KMS-11 (cell line): ENCODE measurements around the gene AMDHD2.

Source experiments
- H2AFZ ChIP-seq: fragments of 200-600 bp; sonication (generic); 2 replicates; pipeline ENCODE4 v1.6.1; 2016; ENCODE audit warnings: antibody characterized with exemption, mixed run types, low read depth
- H3K27ac ChIP-seq: fragments of 200-600 bp; sonication (generic); 2 replicates; pipeline ENCODE4 v1.6.1; 2016; ENCODE audit warnings: mild to moderate bottlenecking, mixed run types
- H3K27me3 ChIP-seq: fragments of 200-600 bp; sonication (generic); 2 replicates; pipeline ENCODE4 v1.6.1; 2017; ENCODE audit warnings: mild to moderate bottlenecking, low read depth, mixed run types, moderate library complexity; ENCODE audit not compliant: insufficient read depth
- H3K36me3 ChIP-seq: fragments of 200-600 bp; sonication (generic); 2 replicates; pipeline ENCODE4 v1.6.1; 2017; ENCODE audit warnings: mild to moderate bottlenecking, mixed run types; ENCODE audit not compliant: insufficient read depth
- H3K4me1 ChIP-seq: fragments of 200-600 bp; sonication (generic); 2 replicates; pipeline ENCODE4 v1.6.1; 2016; ENCODE audit warnings: mild to moderate bottlenecking, low read depth, mixed run types; ENCODE audit not compliant: poor library complexity, severe bottlenecking
- H3K4me2 ChIP-seq: fragments of 200-600 bp; sonication (generic); 2 replicates; pipeline ENCODE4 v1.7.0; 2016; ENCODE audit warnings: mild to moderate bottlenecking, mixed run types
- H3K4me3 ChIP-seq: fragments of 200-600 bp; sonication (generic); IDR thresholded peaks from 2 replicates; pipeline ENCODE4 v1.6.1; 2017; ENCODE audit warnings: low read depth, low read length, mixed read lengths; ENCODE audit not compliant: insufficient read depth
- H3K79me2 ChIP-seq: fragments of 200-600 bp; sonication (generic); 2 replicates; pipeline ENCODE4 v1.6.1; 2016; ENCODE audit warnings: low read depth, mixed run types; ENCODE audit not compliant: insufficient read depth
- H3K9ac ChIP-seq: fragments of 200-600 bp; sonication (generic); 2 replicates; pipeline ENCODE4 v1.6.1; 2016; ENCODE audit warnings: mild to moderate bottlenecking, mixed run types
- H4K20me1 ChIP-seq: fragments of 200-600 bp; sonication (generic); 2 replicates; pipeline ENCODE4 v1.6.1; 2016; ENCODE audit warnings: mild to moderate bottlenecking, mixed run types; ENCODE audit not compliant: insufficient read depth
- TF ChIP-seq, protein P1 (sequence below): fragments of 200-600 bp; sonication (generic); conservative IDR thresholded peaks from 2 replicates; pipeline ENCODE4 v1.6.1; 2017; ENCODE audit warnings: low read depth, mild to moderate bottlenecking, antibody characterized with exemption, low read length, moderate library complexity, mixed read lengths

AMDHD2 gene

GRCh38 chr16:2511996-2512734 is 8.0 kb upstream of the AMDHD2 start:
- Histone ChIP-seq H3K27me3 (no peaks in the 10 kb centered on the region), H3K36me3 (no peaks in the 10 kb centered on the region), H3K4me3 (no peak overlapping the region), H3K4me2 (peak overlapping the region; percentile 91; the same call in 1 of the 2 replicates), H3K79me2 (peaks cover 32% of the 10 kb centered on the region), H3K27ac (peak overlapping the region; percentile 95; the same call in 1 of the 2 replicates), H2AFZ (peak overlapping the region; percentile 88; the same call in 1 of the 2 replicates), H3K4me1 (peaks cover 55% of the 10 kb centered on the region), H4K20me1 (peaks cover 4% of the 10 kb centered on the region; the same call in 1 of the 2 replicates), H3K9ac (peak overlapping the region; percentile 97; the same call in 1 of the 2 replicates)
- TF ChIP-seq, protein P1, sequence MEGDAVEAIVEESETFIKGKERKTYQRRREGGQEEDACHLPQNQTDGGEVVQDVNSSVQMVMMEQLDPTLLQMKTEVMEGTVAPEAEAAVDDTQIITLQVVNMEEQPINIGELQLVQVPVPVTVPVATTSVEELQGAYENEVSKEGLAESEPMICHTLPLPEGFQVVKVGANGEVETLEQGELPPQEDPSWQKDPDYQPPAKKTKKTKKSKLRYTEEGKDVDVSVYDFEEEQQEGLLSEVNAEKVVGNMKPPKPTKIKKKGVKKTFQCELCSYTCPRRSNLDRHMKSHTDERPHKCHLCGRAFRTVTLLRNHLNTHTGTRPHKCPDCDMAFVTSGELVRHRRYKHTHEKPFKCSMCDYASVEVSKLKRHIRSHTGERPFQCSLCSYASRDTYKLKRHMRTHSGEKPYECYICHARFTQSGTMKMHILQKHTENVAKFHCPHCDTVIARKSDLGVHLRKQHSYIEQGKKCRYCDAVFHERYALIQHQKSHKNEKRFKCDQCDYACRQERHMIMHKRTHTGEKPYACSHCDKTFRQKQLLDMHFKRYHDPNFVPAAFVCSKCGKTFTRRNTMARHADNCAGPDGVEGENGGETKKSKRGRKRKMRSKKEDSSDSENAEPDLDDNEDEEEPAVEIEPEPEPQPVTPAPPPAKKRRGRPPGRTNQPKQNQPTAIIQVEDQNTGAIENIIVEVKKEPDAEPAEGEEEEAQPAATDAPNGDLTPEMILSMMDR, result no peak

GRCh38 chr16:2512735-2513404 is 7.3 kb upstream of the AMDHD2 start:
- Histone ChIP-seq H3K4me3 (peak overlapping the region; percentile 9), H3K9ac (peak overlapping the region; percentile 97; the same call in 1 of the 2 replicates), H3K36me3 (no peaks in the 10 kb centered on the region), H3K4me1 (peaks cover 55% of the 10 kb centered on the region), H3K79me2 (peaks cover 39% of the 10 kb centered on the region), H3K27me3 (no peaks in the 10 kb centered on the region), H2AFZ (peak overlapping the region; percentile 88), H3K27ac (peak overlapping the region; percentile 95), H4K20me1 (peaks cover 4% of the 10 kb centered on the region; the same call in 1 of the 2 replicates), H3K4me2 (peak overlapping the region; percentile 91)
- TF ChIP-seq, protein P1, result peak; percentile 55; the same call in 1 of the 2 replicates

DNA sequence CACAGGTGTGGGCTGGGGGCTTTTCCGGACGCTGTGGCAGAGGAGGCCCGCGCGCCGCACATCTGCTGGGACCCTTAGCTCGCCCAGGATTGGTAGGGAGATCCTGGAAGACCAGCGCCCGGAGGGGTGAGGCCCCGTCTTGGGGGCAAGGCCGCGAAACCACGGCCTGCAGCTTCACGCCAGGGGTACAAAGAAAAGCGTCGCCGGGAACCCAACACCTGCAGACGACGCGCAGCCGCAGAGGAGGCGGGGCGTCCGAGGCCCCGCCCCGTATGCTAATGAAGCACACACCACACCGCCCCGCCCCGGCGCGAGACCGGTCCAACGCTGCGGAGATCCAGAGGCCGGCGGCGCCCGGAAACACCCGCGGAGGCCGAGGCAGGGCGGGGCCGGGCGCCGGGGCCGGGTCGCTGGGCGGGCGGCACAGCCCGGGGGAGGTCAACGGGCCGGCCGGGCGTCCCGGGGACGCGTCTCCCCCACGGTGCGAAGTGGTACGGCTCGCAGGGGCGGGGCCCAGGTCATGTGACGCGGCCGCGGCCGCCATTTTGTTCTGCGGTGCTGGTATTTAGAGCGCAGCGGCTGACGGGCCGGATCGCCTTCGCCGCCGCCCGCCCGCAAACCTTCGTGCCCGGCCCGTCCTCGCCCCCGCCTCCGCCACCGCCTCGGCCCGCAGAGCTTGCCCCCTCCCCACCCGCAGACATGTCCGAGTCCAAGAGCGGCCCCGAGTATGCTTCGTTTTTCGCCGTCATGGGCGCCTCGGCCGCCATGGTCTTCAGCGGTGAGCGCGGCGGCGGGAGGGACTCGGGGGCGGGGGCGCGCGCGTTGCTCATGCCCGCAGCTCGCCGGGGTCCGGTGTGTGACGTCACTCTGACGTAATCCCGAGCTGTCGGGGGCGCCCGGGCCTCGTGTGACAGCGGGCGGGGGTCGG is 6.5 kb upstream of the AMDHD2 start, which contains the start of gene ATP6V0C:
TSS of gene ATP6V0C (plus strand) at position 548 of the 928 bp plus-strand sequence. CDS start at position 700, 152 bp downstream.
- H3K27me3 ChIP-seq, result no peaks in the 10 kb centered on the region
- H3K4me1 ChIP-seq, result peaks cover 47% of the 10 kb centered on the region
- peak within 1 kb of the TSS; percentile 91 for H3K4me2 ChIP-seq
- H2AFZ ChIP-seq, result peak within 1 kb of the TSS; percentile 88
- H3K79me2 ChIP-seq, result peaks cover 47% of the 10 kb centered on the region
- peak within 1 kb of the TSS; percentile 95 for H3K27ac ChIP-seq
- peaks cover 4% of the 10 kb centered on the region; the same call in 1 of the 2 replicates for H4K20me1 ChIP-seq
- H3K4me3 ChIP-seq, result peak within 1 kb of the TSS; percentile 9
- TF ChIP-seq, protein P1, result no peak
- no peaks in the 10 kb centered on the region for H3K36me3 ChIP-seq
- peak within 1 kb of the TSS; percentile 97 for H3K9ac ChIP-seq
